K562 (cell line): ENCODE data around the gene PCDH18. TPM values are rescaled to one million over a fixed set of nuclear protein-coding genes. Genes with fewer than 3 reads are reported as not detected.

Experiments
- ATAC-seq: fragments of 200-7000 bp; cut with Tn5 transposase; 3 replicates; pipeline ENCODE4 v1.9.1; 2020; ENCODE audit warnings: moderate library complexity
- BruUV-seq: library from RNA; stranded (reverse); fragments of 400-500 nt; replicated peaks from 2 replicates; lab custom pipeline; 2021; lab: Mats Ljungman, UMichigan
- CTCF ChIA-PET: fragments of 300-600 bp; formaldehyde crosslinking; extraction: SDS; loops from one replicate; lab custom pipeline; 2021; ENCODE audit warnings: low intra/inter-chr PET ratio; lab: Yijun Ruan, JAX
- POLR2A ChIA-PET: fragments of 300-600, 350-650 bp; sonication (Branson Sonifier 250); formaldehyde crosslinking; extraction: SDS; loops from one replicate; lab custom pipeline; 2021; ENCODE audit warnings: antibody characterized with exemption, inconsistent platforms; lab: Yijun Ruan, JAX
- DNase-seq, 4 experiments: peaks; one replicate each; pipeline versions ENCODE4 v3.0.0 to v3.0.0-alpha.2; 2011 to 2018; ENCODE audit warnings: low spot score in 3 of 4, mixed read lengths in 3 of 4; ENCODE audit errors: extremely low read depth in 1 of 4
- FAIRE-seq: peaks from 2 replicates; lab custom pipeline; 2011; peaks lifted over from hg19 to GRCh38; lab: Jason Lieb, UNC
- H2AFZ ChIP-seq: 2 replicates; pipeline ENCODE4 v1.6.0; 2011; ENCODE audit warnings: low read depth, low read length, control low read depth, inconsistent platforms
- H3K27ac ChIP-seq: fragments of 200-600 bp; 3 replicates; pipeline ENCODE4 v1.8.0; 2011; ENCODE audit warnings: low read depth, mild to moderate bottlenecking, control low read depth, inconsistent platforms, low read length, moderate library complexity, mixed read lengths; ENCODE audit errors: extremely low read depth
- H3K27me3 ChIP-seq, 2 experiments: fragments of 300-600 bp in 1 of 2; 2 replicates in 1 of 2; 3 replicates in 1 of 2; pipeline versions ENCODE4 v1.6.0 to v1.8.0; 2011; ENCODE audit warnings: inconsistent platforms in 2 of 2, low read length in 2 of 2, mild to moderate bottlenecking in 1 of 2, mixed read lengths in 1 of 2, moderate library complexity in 1 of 2; ENCODE audit not compliant: control insufficient read depth in 2 of 2, insufficient read depth in 2 of 2
- H3K36me3 ChIP-seq: fragments of 300-600 bp; 3 replicates; pipeline ENCODE4 v1.8.0; 2011; ENCODE audit warnings: mild to moderate bottlenecking, low read length, inconsistent platforms; ENCODE audit not compliant: control insufficient read depth, insufficient read depth
- H3K4me1 ChIP-seq, 2 experiments: fragments of 200-600 bp in 1 of 2; replicated peaks in 1 of 2; 2 replicates in 1 of 2; 3 replicates in 1 of 2; pipeline versions ENCODE4 v1.5.1 to v1.8.0; 2011; ENCODE audit warnings: inconsistent platforms in 2 of 2, low read length in 2 of 2, mild to moderate bottlenecking in 1 of 2, mixed read lengths in 1 of 2, moderate library complexity in 1 of 2; ENCODE audit not compliant: control insufficient read depth in 2 of 2, insufficient read depth in 2 of 2
- H3K4me2 ChIP-seq: 2 replicates; pipeline ENCODE4 v1.6.1; 2011; ENCODE audit warnings: low read length, control low read depth, inconsistent platforms, mixed read lengths; ENCODE audit not compliant: insufficient read depth
- H3K4me3 ChIP-seq: fragments of 200-600 bp; sonication (generic), shearing (Covaris generic); 2 replicates; pipeline ENCODE4 v1.5.1; 2016; ENCODE audit warnings: control low read depth, inconsistent platforms
- H3K79me2 ChIP-seq: fragments of 200-600 bp; 3 replicates; pipeline ENCODE4 v1.8.0; 2011; ENCODE audit warnings: low read length, inconsistent platforms; ENCODE audit not compliant: control insufficient read depth, insufficient read depth
- H3K9ac ChIP-seq, 2 experiments: 2 replicates each; pipeline versions ENCODE4 v1.6.0 to v1.6.1; 2011; ENCODE audit warnings: low read depth in 2 of 2, low read length in 2 of 2, control low read depth in 1 of 2, inconsistent platforms in 1 of 2, mild to moderate bottlenecking in 1 of 2, mixed read lengths in 1 of 2; ENCODE audit not compliant: insufficient read depth in 1 of 2
- H3K9me1 ChIP-seq: one replicate; pipeline ENCODE4 v1.6.0; 2011; ENCODE audit warnings: inconsistent platforms, mild to moderate bottlenecking, low read length, moderate library complexity; ENCODE audit not compliant: control insufficient read depth, insufficient read depth
- H3K9me3 ChIP-seq: replicated peaks from 2 replicates; pipeline ENCODE4 v1.5.1; 2011; ENCODE audit warnings: low read depth, low read length, inconsistent platforms; ENCODE audit not compliant: control insufficient read depth, insufficient read depth
- H4K20me1 ChIP-seq: replicated peaks from 2 replicates; pipeline ENCODE4 v1.6.1; 2011; ENCODE audit warnings: low read length, inconsistent platforms, mixed read lengths; ENCODE audit not compliant: control insufficient read depth, insufficient read depth
- ADNP ChIP-seq: fragments of 200-800 bp; sonication (Bioruptor generic); IDR thresholded peaks from 2 replicates; pipeline ENCODE4 v1.6.1; 2016; ENCODE audit warnings: missing genetic modification characterization, missing compliant biosample characterization
- AFF1 ChIP-seq, 2 experiments: fragments of 450-650 bp; IDR thresholded peaks; 2 replicates each; pipeline ENCODE4 v1.6.1; 2018; ENCODE audit warnings: mild to moderate bottlenecking in 2 of 2, low read depth in 1 of 2; ENCODE audit not compliant: partially characterized antibody in 2 of 2
- ILF3 ChIP-seq: fragments of 450-650 bp; IDR thresholded peaks from 2 replicates; pipeline ENCODE4 v1.6.1; 2018; ENCODE audit warnings: antibody characterized with exemption, mild to moderate bottlenecking, moderate library complexity, borderline replicate concordance
- RUNX1 ChIP-seq: sonication (generic); IDR thresholded peaks from 2 replicates; pipeline ENCODE4 v1.6.1; 2016; ENCODE audit warnings: antibody characterized with exemption, low read depth
- SMAD2 ChIP-seq: fragments of 150-350 bp; IDR thresholded peaks from 2 replicates; pipeline ENCODE4 v1.6.1; 2014; ENCODE audit warnings: low read depth, mild to moderate bottlenecking, low read length
- SP1 ChIP-seq: sonication (generic); formaldehyde crosslinking; IDR thresholded peaks from 2 replicates; pipeline ENCODE4 v1.8.1; 2022; ENCODE audit warnings: mild to moderate bottlenecking, missing genetic modification reagents
- TAF9B ChIP-seq: fragments of 450-650 bp; IDR thresholded peaks from 2 replicates; pipeline ENCODE4 v1.6.1; 2018; ENCODE audit warnings: mild to moderate bottlenecking; ENCODE audit not compliant: partially characterized antibody
- ZNF224 ChIP-seq: sonication (generic); formaldehyde crosslinking; IDR thresholded peaks from 2 replicates; pipeline ENCODE4 v1.8.0; 2022; ENCODE audit warnings: mild to moderate bottlenecking, missing genetic modification reagents
- ZNF586 ChIP-seq: fragments of 450-650 bp; formaldehyde crosslinking; conservative IDR thresholded peaks from 2 replicates; pipeline ENCODE4 v1.4.0; 2020; ENCODE audit warnings: mild to moderate bottlenecking, moderate library complexity
- WGBS: fragments of 100-300 bp; shearing (Covaris generic); methylation state at CpG from one replicate; pipeline ENCODE4 v1.1.6; 2016; ENCODE audit warnings: low coverage, mixed read lengths; ENCODE audit not compliant: insufficient coverage; ENCODE audit errors: missing lambda C conversion rate; 5-methylcytosine and 5-hydroxymethylcytosine counted together
- in situ Hi-C: fragments of 300-500 bp; cut with MboI; formaldehyde crosslinking; loops from 4 replicates; pipeline ENCODE4 v1.15.0; 2018; ENCODE audit warnings: inconsistent platforms, mixed read lengths
- intact Hi-C: fragments of 100-400 bp; cut with micrococcal nuclease; formaldehyde crosslinking; loops from 2 replicates; pipeline ENCODE4 v1.14.2; 2022
- polyA plus RNA-seq, 8 experiments: library from polyadenylated mRNA; depleted of rRNA in 4 of 8; stranded (reverse) in 5 of 8; unstranded in 3 of 8; fragments of >200 nt; fragmentation: Nextera tagmentation in 2 of 8; fragmentation: Illumina TruSeq in 1 of 8; extraction: Ambion mirVana in 2 of 8; extraction: Trizol in 1 of 8; gene quantifications; 2 replicates each; pipeline versions ENCODE4 v1.2.1 to v1.2.3, GENCODE V29; 2011 to 2014; ENCODE audit warnings: inconsistent platforms in 1 of 8, missing spikeins in 1 of 8
- total RNA-seq, 7 experiments: library from RNA; depleted of rRNA in 6 of 7; stranded (reverse); fragments of >200 nt in 6 of 7; fragmentation: Illumina TruSeq in 2 of 7; extraction: Trizol in 2 of 7; gene quantifications; 2 replicates each; pipeline versions ENCODE4 v1.2.1 to v1.2.3, GENCODE V29; 2011 to 2021; ENCODE audit warnings: low replicate concordance in 1 of 7

The PCDH18 gene
- total and polyA plus RNA-seq, 9 of the 15 experiments (the other 6 are each of a cell fraction or from before 2014, with no cell fraction given), result 0.04 to 0.09 TPM; not detected in 7

- CTCF ChIA-PET, result no interaction called here
- Histone ChIP-seq H3K36me3 (no peaks in the 10 kb centered on the region), H3K9ac (no peak overlapping the region), H3K27ac (no peak overlapping the region), H3K79me2 (no peaks in the 10 kb centered on the region), H3K27me3 (no peaks in the 10 kb centered on the region), H3K4me1 (no peaks in the 10 kb centered on the region), H3K4me2 (no peak overlapping the region), H4K20me1 (no peaks in the 10 kb centered on the region), H3K9me1 (no peaks in the 10 kb centered on the region), H2AFZ (no peak overlapping the region), H3K9me3 (no peaks in the 10 kb centered on the region), H3K4me3 (no peak overlapping the region)
- intact Hi-C loops (no loop called here), in situ Hi-C loops (no loop called here)
- WGBS, result 0% methylated on average over 4 of the region's 4 CpGs
- DNase-seq (no peak), FAIRE-seq (no peak), ATAC-seq (no peak)
- TF ChIP-seq ZNF586 (CRISPR knock-in tag) (no peak), ILF3 (no peak)
- BruUV-seq, result no TSS peak
- POLR2A ChIA-PET, result no interaction called here
Measured at GRCh38 chr4:137524725-137525369, 7.4 kb downstream of the PCDH18 start.

- in situ Hi-C loops, result no loop called here
- Histone ChIP-seq H3K9me3 (no peaks in the 10 kb centered on the region), H4K20me1 (no peaks in the 10 kb centered on the region), H3K4me2 (no peak overlapping the region), H3K36me3 (no peaks in the 10 kb centered on the region), H3K4me3 (no peak overlapping the region)
- DNase-seq, result no peak
- WGBS, result 0% methylated on average over 1 of the region's 1 CpG
- ATAC-seq, result no peak
- TF ChIP-seq ZNF224, result no peak
- no peak for TF ChIP-seq TAF9B
- no peak for TF ChIP-seq AFF1 (IDR thresholded peaks at IDR 0.05; ENCODE audit: low read depth in 1 of 2, partially characterized antibody in 2 of 2)
- TF ChIP-seq SP1 (CRISPR knock-in tag), result no peak
- TF ChIP-seq ADNP (tag), result no peak
- no peak for TF ChIP-seq SMAD2
- TF ChIP-seq RUNX1, result no peak
- TF ChIP-seq, all 486 proteins: peak for 0
- Histone ChIP-seq H3K4me1 (no peaks in the 10 kb centered on the region), H3K27ac (no peak overlapping the region), H3K9me1 (no peaks in the 10 kb centered on the region), H3K79me2 (no peaks in the 10 kb centered on the region), H3K27me3 (no peaks in the 10 kb centered on the region), H2AFZ (no peak overlapping the region), H3K9ac (no peak overlapping the region)
- CTCF ChIA-PET, result no interaction called here
- BruUV-seq, result no TSS peak
- no peak for FAIRE-seq
- intact Hi-C loops, result no loop called here
- POLR2A ChIA-PET, result no interaction called here
Measured at GRCh38 chr4:137523329-137523728, 9.0 kb downstream of the PCDH18 start.
